Peyer's patch (tissue), 4 donors: ENCODE measurements around the gene UPK1A.

Experiments
- CTCF ChIP-seq, 6 experiments: fragments of 450-650 bp in 4 of 6; fragments of 200-600 bp in 2 of 6; sonication (generic) in 1 of 6; IDR thresholded peaks; one replicate each; pipeline ENCODE4 v1.5.1; 2017 to 2019; ENCODE audit warnings: antibody characterized with exemption in 6 of 6, mild to moderate bottlenecking in 3 of 6, moderate library complexity in 1 of 6
- POLR2A ChIP-seq, 2 donors: fragments of 450-650 bp; IDR thresholded peaks; one replicate each; pipeline ENCODE4 v1.5.1; 2017; ENCODE audit warnings: antibody characterized with exemption in 2 of 2, mild to moderate bottlenecking in 2 of 2, moderate library complexity in 2 of 2

GRCh38 chr19:35644987-35645679 lies 21.2 kb upstream of the UPK1A start:
- TF ChIP-seq POLR2A (IDR thresholded peaks at IDR 0.05) (no peak), CTCF (IDR thresholded peaks at IDR 0.05) (no peak)
